Left lung (tissue), 14 donors: ENCODE measurements around the gene ADGRG2. TPM values are rescaled to one million over a fixed set of nuclear protein-coding genes. Genes with fewer than 3 reads are reported as not detected.
A peak's percentile ranks its signal among the peaks of the same experiment; 100 is the strongest.

Experiments used
- ATAC-seq: fragments of 200-7000 bp; cut with Tn5 transposase; one replicate; pipeline ENCODE4 v1.9.1; 2020; ENCODE audit warnings: moderate library complexity
- DNase-seq, 4 donors: peaks; one replicate each; pipeline ENCODE4 v3.0.0-alpha.2; 2013 to 2020
- H3K27ac ChIP-seq, 2 donors: fragments of 200-600 bp; sonication (generic) in 1 of 2; one replicate each; pipeline versions ENCODE4 v1.5.0 to v1.8.0; 2020 to 2021
- H3K27me3 ChIP-seq, 2 donors: fragments of 200-600 bp; sonication (generic) in 1 of 2; one replicate each; pipeline versions ENCODE4 v1.5.0 to v1.8.0; 2020 to 2021
- H3K36me3 ChIP-seq, 2 donors: fragments of 200-600 bp; sonication (generic) in 1 of 2; one replicate each; pipeline versions ENCODE4 v1.5.0 to v1.8.0; 2020 to 2021
- H3K4me1 ChIP-seq, 2 donors: fragments of 200-600 bp; one replicate each; pipeline ENCODE4 v1.8.0; 2021
- H3K4me3 ChIP-seq, 2 donors: fragments of 200-600 bp; sonication (generic) in 1 of 2; one replicate each; pipeline versions ENCODE4 v1.5.0 to v1.8.0; 2020 to 2021; ENCODE audit warnings: mild to moderate bottlenecking in 1 of 2
- H3K9me3 ChIP-seq, 2 donors: fragments of 200-600 bp; sonication (generic) in 1 of 2; one replicate each; pipeline versions ENCODE4 v1.5.0 to v1.8.0; 2020 to 2021
- CTCF ChIP-seq, 2 donors: fragments of 200-600 bp; sonication (generic) in 1 of 2; IDR thresholded peaks; one replicate each; pipeline versions ENCODE4 v1.5.0 to v1.8.0; 2021; ENCODE audit warnings: antibody characterized with exemption in 2 of 2
- intact Hi-C, 2 donors: fragments of 100-400 bp; cut with DNase I; formaldehyde crosslinking; loops; one replicate each; pipeline versions ENCODE4 v1.11.2 to v1.14.2; 2022
- long read RNA-seq, 12 donors: library from polyadenylated mRNA in 2 of 12; unstranded in 2 of 12; transcript quantifications; one replicate each; pipeline ENCODE4 v2.0.0 and lab custom pipeline, GENCODE V29; 2019 to 2026
- polyA plus RNA-seq, 6 donors: library from polyadenylated mRNA; unstranded; fragments of 120-200 nt; gene quantifications; one replicate each; pipeline ENCODE4 v1.2.1, GENCODE V29; 2013; ENCODE audit not compliant: insufficient read length in 6 of 6
- total RNA-seq, 2 donors: library from RNA; stranded (reverse); fragmentation: NEBNext Ultra II Directional; extraction: Animal tissue kit (Norgen Biotek cat#: 25700); gene quantifications; one replicate each; pipeline ENCODE4 v1.2.1, GENCODE V29; 2021
- donor health status: DM: no; HTN: yes; CAD: no.
- donor health status: DM: no; HTN: no; CAD: no.

Gene ADGRG2, protein sequence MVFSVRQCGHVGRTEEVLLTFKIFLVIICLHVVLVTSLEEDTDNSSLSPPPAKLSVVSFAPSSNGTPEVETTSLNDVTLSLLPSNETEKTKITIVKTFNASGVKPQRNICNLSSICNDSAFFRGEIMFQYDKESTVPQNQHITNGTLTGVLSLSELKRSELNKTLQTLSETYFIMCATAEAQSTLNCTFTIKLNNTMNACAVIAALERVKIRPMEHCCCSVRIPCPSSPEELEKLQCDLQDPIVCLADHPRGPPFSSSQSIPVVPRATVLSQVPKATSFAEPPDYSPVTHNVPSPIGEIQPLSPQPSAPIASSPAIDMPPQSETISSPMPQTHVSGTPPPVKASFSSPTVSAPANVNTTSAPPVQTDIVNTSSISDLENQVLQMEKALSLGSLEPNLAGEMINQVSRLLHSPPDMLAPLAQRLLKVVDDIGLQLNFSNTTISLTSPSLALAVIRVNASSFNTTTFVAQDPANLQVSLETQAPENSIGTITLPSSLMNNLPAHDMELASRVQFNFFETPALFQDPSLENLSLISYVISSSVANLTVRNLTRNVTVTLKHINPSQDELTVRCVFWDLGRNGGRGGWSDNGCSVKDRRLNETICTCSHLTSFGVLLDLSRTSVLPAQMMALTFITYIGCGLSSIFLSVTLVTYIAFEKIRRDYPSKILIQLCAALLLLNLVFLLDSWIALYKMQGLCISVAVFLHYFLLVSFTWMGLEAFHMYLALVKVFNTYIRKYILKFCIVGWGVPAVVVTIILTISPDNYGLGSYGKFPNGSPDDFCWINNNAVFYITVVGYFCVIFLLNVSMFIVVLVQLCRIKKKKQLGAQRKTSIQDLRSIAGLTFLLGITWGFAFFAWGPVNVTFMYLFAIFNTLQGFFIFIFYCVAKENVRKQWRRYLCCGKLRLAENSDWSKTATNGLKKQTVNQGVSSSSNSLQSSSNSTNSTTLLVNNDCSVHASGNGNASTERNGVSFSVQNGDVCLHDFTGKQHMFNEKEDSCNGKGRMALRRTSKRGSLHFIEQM
- 1 to 10 TPM; 2.4 to 3.1 TPM for total RNA-seq
- polyA plus RNA-seq: 1 to 10 TPM; 2.2 to 4.8 (median 2.8) TPM
- long read RNA-seq, donor 1: 0 reads
- long read RNA-seq, donor 2: 0 reads
- long read RNA-seq, donor 3: 0 reads
- long read RNA-seq, donor 4: 0 reads
- long read RNA-seq, donor 5: 0 reads
- long read RNA-seq, donor 6: 0 reads
- long read RNA-seq, donor 7: 0 reads
- long read RNA-seq, donor 8: 0 reads
- long read RNA-seq, donor 9: 0 reads
- long read RNA-seq, donor 10: 0 reads
- long read RNA-seq, donor 11: 0 reads
- long read RNA-seq, donor 12: 0 reads

DNA sequence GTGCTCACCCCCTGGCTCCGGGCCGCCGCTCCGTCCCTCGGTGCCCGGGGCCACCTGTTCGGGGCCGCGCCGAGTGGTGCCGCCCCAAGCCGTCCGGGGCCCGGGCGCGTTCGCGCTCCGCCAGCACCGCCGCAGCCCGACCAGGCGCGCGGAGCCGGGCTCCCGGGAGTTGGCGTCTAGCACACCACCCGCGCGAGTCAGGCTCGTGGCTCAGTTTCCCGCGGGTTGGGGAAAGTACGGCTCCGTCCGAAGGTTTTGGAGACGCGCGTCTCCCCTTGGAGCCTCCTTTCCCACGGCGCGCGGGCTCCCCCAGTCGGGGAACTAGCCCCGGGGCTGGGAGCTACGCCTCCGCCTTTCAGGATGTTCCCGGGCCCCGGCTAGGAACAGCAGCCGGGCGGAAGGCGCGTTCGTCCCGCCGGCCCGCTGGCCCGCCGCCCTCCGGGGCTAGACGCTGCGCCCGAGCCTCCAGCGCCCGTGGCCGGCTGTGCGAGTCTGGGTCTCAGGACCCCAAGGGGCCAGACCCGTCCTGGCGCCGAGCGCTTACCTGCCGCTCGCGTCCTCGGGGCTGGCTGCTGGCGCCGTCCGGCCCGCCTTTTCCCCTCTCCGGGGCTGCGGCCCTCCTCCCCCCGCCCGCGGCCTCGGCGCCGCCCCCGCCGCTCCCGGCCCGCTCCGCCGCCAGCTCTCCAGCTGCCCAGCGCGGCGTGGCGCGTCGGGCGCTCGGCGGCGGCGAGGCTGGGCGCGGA lies at the start of gene ADGRG2:
ADGRG2 (minus strand) TSS at position 571 of the 743 bp plus-strand sequence. CDS start 53,634 bp downstream, outside the sequence.
- Histone ChIP-seq H3K27ac (no peak within 1 kb of the TSS), H3K36me3 (no peaks in the 10 kb centered on the region), H3K9me3 (no peaks in the 10 kb centered on the region), H3K4me1 (no peaks in the 10 kb centered on the region), H3K27me3 (peaks cover 38 to 60% of the 10 kb centered on the region in 2 donors), H3K4me3 (peak within 1 kb of the TSS; percentile 24 to 35)
- TF ChIP-seq CTCF (IDR thresholded peaks at IDR 0.05): no peak
- DNase-seq (peak in 2 of 4 donors; percentile 51 to 79), ATAC-seq (peak; percentile 86)
- intact Hi-C loops: no loop called here

DNA sequence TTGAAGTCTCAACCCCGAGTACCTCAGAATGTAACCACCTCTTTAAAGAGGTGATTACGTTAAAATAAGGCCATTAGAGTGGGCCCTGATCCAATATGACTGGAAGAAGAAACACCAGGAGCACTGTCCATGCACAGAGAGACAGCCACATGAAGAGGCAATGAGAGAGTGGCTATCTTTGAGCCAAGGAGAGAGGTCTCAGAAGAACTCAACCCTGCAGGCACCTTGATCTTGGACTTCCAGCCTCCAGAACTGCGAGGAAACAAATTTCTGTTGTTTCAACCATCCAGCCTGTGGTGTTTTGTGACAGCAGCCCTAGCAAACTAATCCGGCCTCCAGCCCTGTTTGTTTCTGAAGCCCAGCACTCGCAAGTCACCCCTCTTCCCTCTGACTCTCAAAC lies 46.3 kb upstream of the ADGRG2 start:
- Histone ChIP-seq H3K27ac (no peak overlapping the region), H3K27me3 (no peaks in the 10 kb centered on the region), H3K4me3 (no peak overlapping the region), H3K9me3 (no peaks in the 10 kb centered on the region), H3K4me1 (no peaks in the 10 kb centered on the region), H3K36me3 (no peaks in the 10 kb centered on the region)
- DNase-seq (no peak), ATAC-seq (no peak)
- TF ChIP-seq CTCF (IDR thresholded peaks at IDR 0.05): no peak
- intact Hi-C loops: no loop called here

DNA sequence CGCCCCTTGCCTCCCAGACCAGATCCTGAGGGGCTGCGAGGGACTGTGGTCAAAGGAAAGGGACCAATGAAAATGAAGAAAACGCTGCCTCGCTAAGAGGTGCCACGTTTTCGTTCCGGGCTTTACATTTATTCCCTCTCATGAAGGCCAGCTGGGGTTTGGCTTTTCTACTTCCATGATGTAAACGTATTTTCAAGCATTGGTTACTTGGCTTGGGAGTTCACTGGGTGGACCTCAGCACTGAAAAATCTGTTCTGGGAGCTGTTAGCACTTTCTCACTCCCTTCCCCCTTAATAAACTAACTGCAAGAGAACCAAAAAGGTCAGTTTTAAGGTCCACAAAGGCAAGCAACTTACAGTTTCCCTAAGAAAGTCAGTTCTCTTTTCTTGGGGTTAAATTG lies 40.6 kb upstream of the ADGRG2 start:
- Histone ChIP-seq H3K27ac (no peak overlapping the region), H3K36me3 (no peaks in the 10 kb centered on the region), H3K4me1 (no peaks in the 10 kb centered on the region), H3K4me3 (no peak overlapping the region), H3K9me3 (no peaks in the 10 kb centered on the region), H3K27me3 (no peaks in the 10 kb centered on the region)
- ATAC-seq: no peak
- intact Hi-C loops: no loop called here
- DNase-seq: no peak
- TF ChIP-seq CTCF (IDR thresholded peaks at IDR 0.05): no peak

GRCh38 chrX:19156186-19156585 lies 33.9 kb upstream of the ADGRG2 start:
- ATAC-seq (peak; percentile 17), DNase-seq (no peak)
- Histone ChIP-seq H3K27ac (no peak overlapping the region), H3K9me3 (no peaks in the 10 kb centered on the region), H3K4me3 (no peak overlapping the region), H3K36me3 (no peaks in the 10 kb centered on the region), H3K4me1 (no peaks in the 10 kb centered on the region), H3K27me3 (no peaks in the 10 kb centered on the region)
- intact Hi-C loops: no loop called here
- TF ChIP-seq CTCF (IDR thresholded peaks at IDR 0.05): no peak
